Measurements from ENCODE around the gene C9orf85.

GRCh38 chr9:71977003-71977402 is 65.6 kb downstream of the C9orf85 start:
- TF ChIP-seq EZH2phosphoT487 (IDR thresholded peaks at IDR 0.05; ENCODE audit: low read depth, severe bottlenecking, unreplicated experiment) = no peak
- TF ChIP-seq, protein P1, sequence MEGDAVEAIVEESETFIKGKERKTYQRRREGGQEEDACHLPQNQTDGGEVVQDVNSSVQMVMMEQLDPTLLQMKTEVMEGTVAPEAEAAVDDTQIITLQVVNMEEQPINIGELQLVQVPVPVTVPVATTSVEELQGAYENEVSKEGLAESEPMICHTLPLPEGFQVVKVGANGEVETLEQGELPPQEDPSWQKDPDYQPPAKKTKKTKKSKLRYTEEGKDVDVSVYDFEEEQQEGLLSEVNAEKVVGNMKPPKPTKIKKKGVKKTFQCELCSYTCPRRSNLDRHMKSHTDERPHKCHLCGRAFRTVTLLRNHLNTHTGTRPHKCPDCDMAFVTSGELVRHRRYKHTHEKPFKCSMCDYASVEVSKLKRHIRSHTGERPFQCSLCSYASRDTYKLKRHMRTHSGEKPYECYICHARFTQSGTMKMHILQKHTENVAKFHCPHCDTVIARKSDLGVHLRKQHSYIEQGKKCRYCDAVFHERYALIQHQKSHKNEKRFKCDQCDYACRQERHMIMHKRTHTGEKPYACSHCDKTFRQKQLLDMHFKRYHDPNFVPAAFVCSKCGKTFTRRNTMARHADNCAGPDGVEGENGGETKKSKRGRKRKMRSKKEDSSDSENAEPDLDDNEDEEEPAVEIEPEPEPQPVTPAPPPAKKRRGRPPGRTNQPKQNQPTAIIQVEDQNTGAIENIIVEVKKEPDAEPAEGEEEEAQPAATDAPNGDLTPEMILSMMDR (IDR thresholded peaks at IDR 0.05; ENCODE audit: poor library complexity) = no peak
- no peak for TF ChIP-seq EZH2 (IDR thresholded peaks at IDR 0.05; ENCODE audit: borderline replicate concordance)
